Liver (tissue), 9 donors: ENCODE measurements around the gene WDR49. TPM values are rescaled to one million over a fixed set of nuclear protein-coding genes. Genes with fewer than 3 reads are reported as not detected.

Experiments used
- DNase-seq: peaks from one replicate; pipeline ENCODE4 v3.0.0-alpha.2; 2017; ENCODE audit warnings: low spot score
- H3K27ac ChIP-seq, 2 donors: one replicate each; pipeline ENCODE4 v1.7.0; 2013; ENCODE audit warnings: inconsistent platforms in 2 of 2, low read length in 2 of 2, control low read depth in 1 of 2, low read depth in 1 of 2, mild to moderate bottlenecking in 1 of 2
- H3K27me3 ChIP-seq, 4 donors: one replicate each; pipeline versions ENCODE4 v1.6.1 to v1.7.0; 2013; ENCODE audit warnings: low read length in 3 of 4, inconsistent platforms in 1 of 4, mild to moderate bottlenecking in 1 of 4, moderate library complexity in 1 of 4; ENCODE audit not compliant: control insufficient read depth in 4 of 4, insufficient read depth in 4 of 4
- H3K36me3 ChIP-seq, 4 donors: one replicate each; pipeline versions ENCODE4 v1.6.1 to v1.7.0; 2013; ENCODE audit warnings: low read length in 3 of 4, mild to moderate bottlenecking in 3 of 4, low read depth in 1 of 4, moderate library complexity in 1 of 4; ENCODE audit not compliant: control insufficient read depth in 4 of 4, insufficient read depth in 3 of 4
- H3K4me1 ChIP-seq, 4 donors: one replicate each; pipeline versions ENCODE4 v1.6.1 to v1.7.0; 2013; ENCODE audit warnings: low read length in 3 of 4, mild to moderate bottlenecking in 3 of 4, moderate library complexity in 1 of 4; ENCODE audit not compliant: control insufficient read depth in 4 of 4, insufficient read depth in 4 of 4
- H3K4me3 ChIP-seq, 3 donors: one replicate each; pipeline versions ENCODE4 v1.6.1 to v1.7.0; 2013; ENCODE audit warnings: low read length in 3 of 3, control low read depth in 1 of 3, low read depth in 1 of 3, mild to moderate bottlenecking in 1 of 3
- H3K9ac ChIP-seq, 2 donors: one replicate each; pipeline ENCODE4 v1.7.0; 2013; ENCODE audit warnings: low read length in 2 of 2, mild to moderate bottlenecking in 2 of 2, moderate library complexity in 2 of 2, control low read depth in 1 of 2, low read depth in 1 of 2
- H3K9me3 ChIP-seq, 4 donors: one replicate each; pipeline versions ENCODE4 v1.6.1 to v1.7.0; 2013; ENCODE audit warnings: low read length in 3 of 4; ENCODE audit not compliant: control insufficient read depth in 4 of 4
- ATF3 ChIP-seq: IDR thresholded peaks from 2 replicates; pipeline ENCODE4 v1.6.1; 2016; ENCODE audit warnings: antibody characterized with exemption
- CTCF ChIP-seq: fragments of 150-350 bp; IDR thresholded peaks from 2 replicates; pipeline ENCODE4 v1.5.1; 2017; ENCODE audit warnings: improper control_type of control experiment, low read depth, low read length; ENCODE audit not compliant: missing input control
- EGR1 ChIP-seq, 2 donors: IDR thresholded peaks; 2 replicates each; pipeline ENCODE4 v1.6.1; 2016 to 2018; ENCODE audit warnings: antibody characterized with exemption in 2 of 2, low read depth in 2 of 2
- FOXA1 ChIP-seq: IDR thresholded peaks from 2 replicates; pipeline ENCODE4 v1.6.1; 2016; ENCODE audit warnings: antibody characterized with exemption
- FOXA2 ChIP-seq: IDR thresholded peaks from 2 replicates; pipeline ENCODE4 v1.6.1; 2016; ENCODE audit warnings: antibody characterized with exemption
- GABPA ChIP-seq, 2 donors: IDR thresholded peaks in 1 of 2; conservative IDR thresholded peaks in 1 of 2; 2 replicates each; pipeline ENCODE4 v1.6.1; 2016; ENCODE audit warnings: antibody characterized with exemption in 2 of 2, mild to moderate bottlenecking in 1 of 2, moderate library complexity in 1 of 2
- HNF4A ChIP-seq, 2 donors: conservative IDR thresholded peaks; 2 replicates each; pipeline ENCODE4 v1.6.1; 2016; ENCODE audit warnings: antibody characterized with exemption in 2 of 2, mild to moderate bottlenecking in 2 of 2
- HNF4G ChIP-seq: IDR thresholded peaks from 2 replicates; pipeline ENCODE4 v1.6.1; 2016; ENCODE audit warnings: antibody characterized with exemption
- JUND ChIP-seq, 2 donors: IDR thresholded peaks; 2 replicates each; pipeline ENCODE4 v1.6.1; 2016; ENCODE audit warnings: antibody characterized with exemption in 2 of 2
- MAX ChIP-seq: IDR thresholded peaks from 2 replicates; pipeline ENCODE4 v1.6.1; 2016; ENCODE audit warnings: antibody characterized with exemption
- NR2F2 ChIP-seq: IDR thresholded peaks from 2 replicates; pipeline ENCODE4 v1.6.1; 2016; ENCODE audit warnings: antibody characterized with exemption
- RAD21 ChIP-seq, 2 donors: IDR thresholded peaks; 2 replicates each; pipeline ENCODE4 v1.6.1; 2016; ENCODE audit warnings: antibody characterized with exemption in 2 of 2, mild to moderate bottlenecking in 2 of 2
- REST ChIP-seq: IDR thresholded peaks from 2 replicates; pipeline ENCODE4 v1.6.1; 2016; ENCODE audit warnings: antibody characterized with exemption, mild to moderate bottlenecking
- RXRA ChIP-seq, 2 donors: IDR thresholded peaks; 2 replicates each; pipeline ENCODE4 v1.6.1; 2017 to 2018; ENCODE audit warnings: antibody characterized with exemption in 2 of 2, mild to moderate bottlenecking in 1 of 2
- SP1 ChIP-seq: IDR thresholded peaks from 2 replicates; pipeline ENCODE4 v1.6.1; 2018; ENCODE audit warnings: antibody characterized with exemption, mild to moderate bottlenecking
- YY1 ChIP-seq: IDR thresholded peaks from 2 replicates; pipeline ENCODE4 v1.6.1; 2016; ENCODE audit warnings: antibody characterized with exemption, mild to moderate bottlenecking
- ZBTB33 ChIP-seq: IDR thresholded peaks from 2 replicates; pipeline ENCODE4 v1.6.1; 2016; ENCODE audit warnings: antibody characterized with exemption
- WGBS: extraction: QIAGEN DNeasy Blood & Tissue Kit; methylation state at CpG from one replicate; pipeline ENCODE4 v1.1.7; 2013; 5-methylcytosine and 5-hydroxymethylcytosine counted together
- polyA plus RNA-seq, 2 donors: library from polyadenylated mRNA; stranded (reverse) in 1 of 2; unstranded in 1 of 2; fragments of 200-250 nt in 1 of 2; fragments of >200 nt in 1 of 2; fragmentation: Nextera tagmentation in 1 of 2; extraction: Ambion mirVana in 1 of 2; gene quantifications; one replicate each; pipeline versions ENCODE4 v1.2.1 to v1.2.3, GENCODE V29; 2013 to 2015
- total RNA-seq, 2 donors: library from RNA; depleted of rRNA; stranded (reverse); fragments of >200 nt; gene quantifications; one replicate each; pipeline ENCODE4 v1.2.3, GENCODE V29; 2014
- donor health status: healthy.
- donor health status: healthy.
- donor health status: healthy.
- donor health status: healthy.
- donor health status: healthy.

The WDR49 gene
- total and polyA plus RNA-seq, 4 donors = 0.23 to 0.42 TPM; not detected in 2

- H3K4me1 ChIP-seq = no peaks in the 10 kb centered on the region
- no peak overlapping the region for H3K4me3 ChIP-seq
- H3K36me3 ChIP-seq = no peaks in the 10 kb centered on the region
- no peak overlapping the region for H3K9ac ChIP-seq
- H3K27me3 ChIP-seq = no peaks in the 10 kb centered on the region
- H3K27ac ChIP-seq = no peak overlapping the region
- DNase-seq = no peak
- TF ChIP-seq RAD21 (IDR thresholded peaks at IDR 0.05) (no peak), SP1 (no peak), RXRA (IDR thresholded peaks at IDR 0.05) (no peak), MAX (no peak), FOXA1 (no peak), ZBTB33 (no peak), GABPA (IDR thresholded peaks at IDR 0.05 in 1 of 2, conservative IDR thresholded peaks at IDR 0.05 in 1 of 2) (no peak)
- H3K9me3 ChIP-seq = no peaks in the 10 kb centered on the region
- WGBS = 74% methylated on average over 2 of the region's 2 CpGs
These were observed 169.2 kb downstream of the WDR49 start for GRCh38 chr3:167484551-167484950.

- DNase-seq = no peak
- TF ChIP-seq SP1 (no peak), FOXA1 (no peak), HNF4G (no peak), ZBTB33 (no peak), YY1 (no peak), ATF3 (no peak), RXRA (IDR thresholded peaks at IDR 0.05) (no peak), CTCF (no peak), REST (no peak), JUND (IDR thresholded peaks at IDR 0.05) (no peak), RAD21 (IDR thresholded peaks at IDR 0.05) (no peak), NR2F2 (no peak), MAX (no peak), GABPA (IDR thresholded peaks at IDR 0.05 in 1 of 2, conservative IDR thresholded peaks at IDR 0.05 in 1 of 2) (no peak), EGR1 (IDR thresholded peaks at IDR 0.05; ENCODE audit: low read depth in 2 of 2) (no peak), HNF4A (conservative IDR thresholded peaks at IDR 0.05) (no peak), FOXA2 (no peak)
- Histone ChIP-seq H3K4me1 (no peaks in the 10 kb centered on the region), H3K9me3 (no peaks in the 10 kb centered on the region), H3K27me3 (no peaks in the 10 kb centered on the region), H3K27ac (no peak overlapping the region), H3K4me3 (no peak overlapping the region), H3K36me3 (no peaks in the 10 kb centered on the region), H3K9ac (no peak overlapping the region)
- 82% methylated on average over 2 of the region's 2 CpGs for WGBS
These were observed 169.8 kb downstream of the WDR49 start for GRCh38 chr3:167483708-167484475.
